C4-2B (cell line): ENCODE measurements around the gene GRM4.

ENCODE experiments used
- CTCF ChIP-seq: fragments of 450-650 bp; conservative IDR thresholded peaks from 2 replicates; pipeline ENCODE4 v1.5.1; 2017; ENCODE audit warnings: mild to moderate bottlenecking
- ZFX ChIP-seq: fragments of 450-650 bp; IDR thresholded peaks from 2 replicates; pipeline ENCODE4 v1.6.1; 2017

- no peak for TF ChIP-seq CTCF
- TF ChIP-seq ZFX = no peak
Observed at GRCh38 chr6:34106421-34106820, 39.5 kb downstream of the GRM4 start.
